HL-60/S4 treated with retinoic acid at 250 ng/mL for 4 days and 3 days (cell line): ENCODE measurements around the gene ARMH1.

Source experiments
- in situ Hi-C: fragments of 300-500 bp; cut with MboI; formaldehyde crosslinking; loops from 2 replicates; pipeline ENCODE4 v1.7.0; 2022; ENCODE audit warnings: low sequenced_read_pairs

ARMH1 gene

DNA sequence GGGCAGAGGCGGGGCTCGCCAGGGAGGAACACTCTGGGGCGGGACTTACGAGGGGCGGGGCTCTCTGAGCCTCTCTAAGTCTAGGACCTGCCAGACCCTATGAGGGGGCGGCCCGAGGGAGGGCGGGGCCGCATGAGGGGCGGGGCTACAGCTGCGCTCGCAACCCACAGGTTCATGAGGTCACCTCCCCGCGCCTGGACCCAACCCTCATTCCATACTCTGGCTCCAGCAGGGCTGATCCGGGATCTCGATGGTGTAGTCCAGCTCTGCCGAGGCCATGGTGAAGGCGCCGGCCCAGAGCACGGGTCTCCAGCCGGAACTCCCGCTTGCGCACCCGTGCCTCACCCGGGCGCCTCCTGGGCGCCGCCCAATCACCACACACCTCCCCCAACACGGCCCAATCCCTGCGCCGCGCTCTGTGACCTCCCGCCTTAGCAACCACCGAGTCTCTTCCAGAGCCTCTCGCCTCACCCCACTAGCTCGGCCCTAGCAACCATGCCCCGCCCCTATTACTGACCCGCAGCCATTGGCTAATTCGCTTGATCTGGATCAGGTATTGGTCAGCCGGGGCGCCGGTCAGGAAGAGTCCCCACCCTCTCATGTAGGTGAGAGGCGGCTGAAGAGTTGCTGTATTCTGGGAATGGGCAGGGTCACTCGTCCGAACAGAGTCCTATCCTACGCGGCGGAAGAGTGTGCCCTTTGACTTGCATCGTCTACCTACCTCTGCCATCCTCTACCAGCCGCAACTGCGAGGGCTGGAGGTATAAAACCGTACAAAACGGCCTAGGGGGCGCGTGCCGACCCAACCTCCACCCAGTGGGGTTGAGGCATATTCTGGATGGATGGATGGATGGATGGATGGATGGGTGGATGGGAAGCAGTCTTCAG lies at the start of gene ARMH1, which contains the start of gene TMEM53:
Gene ARMH1 (plus strand): TSS at position 602 of the 888 bp plus-strand sequence. CDS start 14,984 bp downstream, outside the sequence.
Gene TMEM53 (minus strand): TSS at position 369 of the 888 bp plus-strand sequence. CDS start 90 bp downstream, at position 279.
- in situ Hi-C loops = no loop called here

GRCh38 chr1:44625348-44625747 lies 49.2 kb upstream of the ARMH1 start:
- in situ Hi-C loops = no loop called here

GRCh38 chr1:44628962-44629756 lies 45.4 kb upstream of the ARMH1 start:
- in situ Hi-C loops = no loop called here

DNA sequence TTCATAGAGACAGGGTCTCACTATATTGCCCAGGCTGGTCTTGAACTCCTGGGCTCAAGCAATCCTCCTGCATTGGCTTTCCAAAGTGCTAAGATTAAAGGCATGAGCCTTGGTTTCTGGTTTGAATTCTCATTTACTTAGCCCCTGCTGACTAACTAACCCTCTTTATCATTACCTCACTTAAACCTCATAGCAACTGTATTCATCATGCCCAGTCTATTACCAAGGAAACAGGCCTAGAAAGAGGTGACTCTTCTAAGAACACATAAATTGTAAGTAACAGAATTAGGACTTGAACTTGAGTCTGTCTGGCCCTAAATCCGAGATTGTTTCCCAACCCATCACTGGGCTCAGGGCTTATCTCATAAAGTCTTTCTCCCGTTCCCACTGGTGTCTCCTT lies 44.4 kb upstream of the ARMH1 start:
- in situ Hi-C loops = no loop called here

DNA sequence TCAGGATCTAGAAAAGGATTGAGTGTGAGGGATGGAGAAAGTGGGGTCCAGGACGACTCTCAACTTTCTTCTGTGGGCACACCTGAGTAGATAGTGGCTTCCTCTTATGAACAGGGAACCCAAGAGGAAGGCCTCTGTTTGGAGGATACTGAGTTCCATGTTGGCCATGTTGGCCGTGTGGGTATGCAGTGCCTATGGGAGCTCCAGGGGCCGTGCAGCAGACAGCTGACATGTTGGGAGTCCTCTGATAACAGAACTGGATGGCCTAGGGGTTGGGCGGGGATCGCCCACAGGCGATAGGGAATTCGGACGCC lies 43.2 kb upstream of the ARMH1 start:
- in situ Hi-C loops = no loop called here

DNA sequence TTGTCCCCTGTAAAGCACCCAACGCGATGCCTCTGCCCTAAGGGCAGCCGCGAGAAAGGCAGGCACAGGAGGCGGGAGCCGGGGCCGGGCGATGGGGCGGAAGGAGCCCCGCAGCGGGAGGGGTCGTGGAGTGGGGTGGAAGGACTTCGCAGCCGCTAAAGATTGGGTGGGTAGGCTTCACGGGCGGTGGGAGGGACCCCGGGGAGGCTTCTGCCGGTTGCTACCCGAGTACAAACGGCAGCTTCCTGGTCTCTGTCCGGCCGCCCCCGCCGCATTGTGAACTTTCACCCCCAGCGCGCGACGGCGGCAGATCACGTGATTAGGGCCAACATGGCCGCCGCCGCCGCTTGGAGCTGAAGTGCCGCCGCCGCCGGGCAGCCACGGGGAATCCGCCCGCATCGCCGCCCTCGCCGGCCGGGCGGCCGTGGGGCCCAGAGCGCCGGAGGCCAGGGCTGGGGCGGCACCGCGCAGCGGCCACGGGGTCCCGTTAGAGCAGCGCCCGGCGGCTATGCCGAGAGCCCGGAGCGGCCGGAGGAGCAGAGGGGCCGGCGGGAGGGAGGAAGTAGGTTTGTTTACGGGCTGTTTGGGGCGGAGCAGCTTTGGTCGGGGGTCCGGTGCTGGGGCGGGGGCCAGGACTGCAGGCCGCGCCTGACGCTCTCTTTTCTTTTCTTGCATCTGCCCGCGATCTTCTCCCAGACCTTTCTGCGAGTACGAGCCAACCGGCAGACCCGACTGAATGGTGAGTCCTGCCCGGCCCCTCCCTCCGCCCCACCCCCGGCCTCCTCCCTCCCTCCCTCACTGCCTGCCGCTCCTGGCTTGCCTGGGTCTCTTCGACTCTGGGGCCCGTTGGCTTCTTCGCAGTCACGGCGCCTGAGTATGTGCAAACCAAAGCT lies 42.6 kb upstream of the ARMH1 start:
- in situ Hi-C loops = no loop called here

GRCh38 chr1:44632598-44632997 lies 41.9 kb upstream of the ARMH1 start:
- in situ Hi-C loops = no loop called here

DNA sequence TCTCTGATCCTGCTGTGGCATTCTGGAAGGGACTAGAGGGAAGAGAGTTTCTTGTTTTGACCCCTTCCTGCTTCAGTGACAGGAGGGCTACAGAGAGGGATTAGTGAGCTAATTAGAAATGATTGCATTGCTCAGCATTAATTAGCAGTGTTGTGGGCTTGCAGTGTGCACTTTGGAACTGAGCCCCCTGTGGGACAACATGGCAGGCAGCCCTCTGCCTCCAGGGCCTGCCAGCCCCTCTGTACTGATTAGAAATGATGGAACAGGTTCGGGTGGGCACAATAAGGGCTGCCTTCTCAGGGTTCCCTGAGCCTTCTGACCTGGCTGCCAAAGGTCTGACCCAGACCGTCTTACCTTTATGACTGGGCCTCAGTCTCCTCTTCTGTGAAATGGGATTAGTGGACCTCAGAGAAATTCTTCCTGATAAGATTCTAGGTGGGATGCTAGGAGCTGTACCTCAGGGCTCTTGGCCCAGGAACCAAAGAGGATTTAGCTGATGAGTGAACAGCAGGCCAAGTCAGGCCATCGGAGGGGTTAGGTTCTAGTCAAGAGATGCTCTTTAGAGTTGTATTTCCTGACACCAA lies 39.8 kb upstream of the ARMH1 start:
- in situ Hi-C loops = no loop called here

GRCh38 chr1:44635439-44635838 lies 39.1 kb upstream of the ARMH1 start:
- in situ Hi-C loops = no loop called here

GRCh38 chr1:44636083-44636687 lies 38.3 kb upstream of the ARMH1 start:
- in situ Hi-C loops = no loop called here

- in situ Hi-C loops = no loop called here
These were observed 37.6 kb upstream of the ARMH1 start for GRCh38 chr1:44636688-44637598.

DNA sequence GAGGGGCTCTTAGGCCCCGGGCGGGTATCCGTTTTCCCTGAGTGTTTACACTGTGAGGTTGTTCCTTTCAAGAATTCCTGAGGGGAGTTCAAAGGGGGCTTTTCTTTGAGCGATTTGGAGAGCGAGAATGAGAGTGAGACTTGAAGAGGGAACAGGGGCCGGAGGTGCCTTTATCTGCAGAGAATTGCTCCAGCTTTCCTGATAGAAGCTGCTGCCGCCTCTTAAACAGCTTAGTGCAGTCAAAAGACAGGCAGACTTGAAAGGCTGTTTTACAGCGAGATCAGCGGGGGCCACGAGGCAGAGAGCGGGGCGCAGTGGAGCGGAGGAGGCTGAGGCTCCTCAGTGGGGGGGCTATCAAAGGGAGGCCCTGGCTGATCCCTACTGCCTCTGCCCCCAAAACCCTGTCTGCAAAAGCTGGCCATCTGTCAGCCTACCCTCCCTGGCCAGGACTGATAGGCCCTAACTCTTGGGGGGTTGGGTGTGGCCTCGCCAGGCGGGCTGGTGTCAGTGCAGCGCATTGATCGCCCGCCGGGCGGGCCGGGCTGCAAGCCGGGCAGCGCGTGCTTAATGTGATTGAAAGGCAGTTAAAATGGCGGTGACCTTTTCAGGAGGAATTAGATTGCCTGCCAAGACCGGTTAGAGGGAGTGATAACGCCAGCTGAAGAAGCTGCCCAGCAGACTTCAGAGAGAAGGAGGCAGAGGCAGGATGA lies 36.7 kb upstream of the ARMH1 start:
- in situ Hi-C loops = no loop called here

DNA sequence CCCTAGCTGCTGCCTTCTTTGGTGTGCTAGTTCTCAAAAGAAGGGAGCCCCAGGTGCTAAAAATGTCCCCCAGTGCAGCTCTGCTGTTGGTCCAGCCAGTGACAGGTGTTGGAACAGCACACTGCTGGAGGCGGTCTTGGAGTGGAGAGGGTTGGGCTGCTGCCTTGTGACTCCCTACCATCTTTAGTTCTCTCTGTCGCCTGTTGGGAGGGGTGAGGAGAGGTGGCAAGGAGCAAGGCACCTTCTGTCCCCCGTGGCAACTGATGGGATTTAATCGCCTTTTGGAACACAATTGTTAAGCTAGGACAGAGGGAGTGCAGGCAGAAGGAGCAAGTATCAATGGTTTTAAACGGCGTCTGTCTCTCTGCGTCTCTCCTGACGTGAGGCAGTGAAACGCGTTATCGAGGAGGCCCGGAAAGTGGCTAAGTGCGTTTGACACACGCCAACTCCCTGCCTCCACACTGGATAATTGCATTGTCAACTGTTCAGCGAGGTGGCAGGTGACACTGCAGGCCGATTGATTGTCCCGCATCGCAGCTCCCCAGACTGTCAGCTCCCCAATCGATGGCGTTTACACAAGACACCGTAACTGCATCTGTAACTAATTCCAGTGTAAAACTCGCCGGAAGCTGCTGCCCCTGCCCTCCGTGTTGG lies 34.2 kb upstream of the ARMH1 start:
- in situ Hi-C loops = no loop called here

- in situ Hi-C loops = no loop called here
These were observed 33.1 kb upstream of the ARMH1 start for GRCh38 chr1:44641126-44642102.

DNA sequence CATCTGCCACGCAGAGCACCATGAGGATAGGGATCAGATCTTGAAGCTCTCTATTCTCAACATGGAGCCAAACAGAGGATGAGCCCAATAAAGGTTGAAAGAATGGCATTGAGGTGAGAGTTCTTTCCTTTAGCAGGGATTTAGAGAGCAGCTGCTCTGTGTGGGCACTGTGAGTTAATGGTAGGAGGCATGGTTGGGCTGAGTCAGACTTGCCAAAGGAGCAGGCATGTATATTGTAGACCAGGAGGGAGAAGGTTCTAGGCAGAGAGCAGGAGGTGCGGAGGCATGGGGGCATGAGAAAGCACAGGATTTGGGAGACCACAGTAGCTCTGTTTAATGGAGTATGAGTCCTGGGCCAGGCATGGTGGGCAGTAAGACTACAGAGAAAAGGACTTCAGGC lies 32.3 kb upstream of the ARMH1 start:
- in situ Hi-C loops = no loop called here

GRCh38 chr1:44642925-44643324 lies 31.6 kb upstream of the ARMH1 start:
- in situ Hi-C loops = no loop called here
